Keratinocyte (primary cell): ENCODE results near the gene SLC8A1. TPM values are rescaled to one million over a fixed set of nuclear protein-coding genes. Genes with fewer than 3 reads are reported as not detected.

ENCODE experiments used
- DNase-seq: peaks from one replicate; pipeline ENCODE4 v3.0.0-alpha.2; 2011; ENCODE audit warnings: low read depth, missing footprints, low spot score
- FAIRE-seq: peaks from 2 replicates; lab custom pipeline; 2011; peaks lifted over from hg19 to GRCh38; lab: Jason Lieb, UNC
- H2AFZ ChIP-seq: 2 replicates; pipeline ENCODE4 v1.6.0; 2012; ENCODE audit warnings: low read length, control low read depth, inconsistent platforms; ENCODE audit not compliant: control insufficient read depth
- H3K27ac ChIP-seq: 2 replicates; pipeline ENCODE4 v1.5.1; 2011; ENCODE audit warnings: low read length; ENCODE audit not compliant: control insufficient read depth, insufficient read depth
- H3K27me3 ChIP-seq: 3 replicates; pipeline ENCODE4 v1.6.0; 2011; ENCODE audit warnings: low read length; ENCODE audit not compliant: control insufficient read depth, insufficient read depth; ENCODE audit errors: extremely low read depth
- H3K36me3 ChIP-seq, 2 experiments: 2 replicates in 1 of 2; 3 replicates in 1 of 2; pipeline ENCODE4 v1.5.1; 2011; ENCODE audit warnings: low read length in 2 of 2, mild to moderate bottlenecking in 1 of 2; ENCODE audit not compliant: control insufficient read depth in 2 of 2, insufficient read depth in 2 of 2; ENCODE audit errors: extremely low read depth in 1 of 2
- H3K4me1 ChIP-seq: 3 replicates; pipeline ENCODE4 v1.5.1; 2011; ENCODE audit warnings: low read length; ENCODE audit not compliant: control insufficient read depth, insufficient read depth; ENCODE audit errors: extremely low read depth
- H3K4me2 ChIP-seq: 3 replicates; pipeline ENCODE4 v1.6.0; 2011; ENCODE audit warnings: low read depth, low read length; ENCODE audit not compliant: control insufficient read depth, insufficient read depth; ENCODE audit errors: extremely low read depth
- H3K4me3 ChIP-seq, 3 experiments: fragments of 200-600 bp in 1 of 3; sonication (generic) in 1 of 3; 2 replicates in 2 of 3; 3 replicates in 1 of 3; pipeline ENCODE4 v1.5.1; 2011 to 2016; ENCODE audit warnings: low read length in 3 of 3, mild to moderate bottlenecking in 3 of 3, control low read depth in 2 of 3, inconsistent platforms in 1 of 3, low read depth in 1 of 3, mixed read lengths in 1 of 3, mixed run types in 1 of 3, moderate library complexity in 1 of 3; ENCODE audit not compliant: control insufficient read depth in 2 of 3, insufficient read depth in 2 of 3; ENCODE audit errors: extremely low read depth in 1 of 3
- H3K79me2 ChIP-seq: 2 replicates; pipeline ENCODE4 v1.6.0; 2012; ENCODE audit warnings: low read length; ENCODE audit not compliant: control insufficient read depth, insufficient read depth
- H3K9ac ChIP-seq: 3 replicates; pipeline ENCODE4 v1.6.0; 2011; ENCODE audit warnings: low read length; ENCODE audit not compliant: control insufficient read depth, insufficient read depth; ENCODE audit errors: extremely low read depth
- H3K9me1 ChIP-seq: 3 replicates; pipeline ENCODE4 v1.6.0; 2011; ENCODE audit warnings: low read length; ENCODE audit not compliant: control insufficient read depth, insufficient read depth; ENCODE audit errors: extremely low read depth
- H3K9me3 ChIP-seq: 2 replicates; pipeline ENCODE4 v1.5.1; 2012; ENCODE audit warnings: low read depth, low read length; ENCODE audit not compliant: control insufficient read depth
- H4K20me1 ChIP-seq: 3 replicates; pipeline ENCODE4 v1.6.0; 2011; ENCODE audit warnings: low read length; ENCODE audit not compliant: control insufficient read depth, insufficient read depth; ENCODE audit errors: extremely low read depth
- CTCF ChIP-seq, 3 experiments: IDR thresholded peaks in 1 of 3; conservative IDR thresholded peaks in 1 of 3; optimal IDR thresholded peaks in 1 of 3; 2 replicates in 2 of 3; 3 replicates in 1 of 3; pipeline versions ENCODE3 to v1.5.1; 2011; ENCODE audit warnings: low read length in 3 of 3, mild to moderate bottlenecking in 3 of 3, moderate library complexity in 2 of 3, control low read depth in 1 of 3, inconsistent platforms in 1 of 3; ENCODE audit not compliant: insufficient read depth in 2 of 3; ENCODE audit errors: extremely low read depth in 1 of 3
- EZH2 ChIP-seq: IDR thresholded peaks from one replicate; pipeline ENCODE4 v1.6.1; 2012; ENCODE audit warnings: inconsistent platforms, mild to moderate bottlenecking, low read length, moderate library complexity
- dilution Hi-C: fragments of 300-500 bp; cut with MboI; formaldehyde crosslinking; loops from one replicate; pipeline ENCODE4 v1.7.0; 2020; ENCODE audit warnings: low sequenced_read_pairs; ENCODE audit not compliant: extremely low pct_ligation_motif_present
- polyA plus RNA-seq, 5 experiments: library from polyadenylated mRNA; depleted of rRNA in 3 of 5; stranded (reverse) in 3 of 5; stranded (forward) in 1 of 5; unstranded in 1 of 5; fragments of >200 nt; gene quantifications; 1 replicate in 1 of 5; 2 replicates in 3 of 5; 3 replicates in 1 of 5; pipeline versions ENCODE4 v1.2.1 to v1.2.3, GENCODE V29; 2011 to 2012; ENCODE audit warnings: missing spikeins in 2 of 5, low read depth in 1 of 5, low replicate concordance in 1 of 5

The SLC8A1 gene
- polyA plus RNA-seq, 1 donor (not counting 4 experiments of a cell fraction or from before 2014, with no cell fraction given), result 2.7 TPM

- Histone ChIP-seq H3K79me2 (no peaks in the 10 kb centered on the region), H3K27me3 (no peaks in the 10 kb centered on the region), H3K27ac (no peak overlapping the region), H3K36me3 (no peaks in the 10 kb centered on the region), H3K9ac (peak overlapping the region; percentile 8), H4K20me1 (no peaks in the 10 kb centered on the region), H3K4me2 (peak overlapping the region; percentile 74), H3K9me1 (no peaks in the 10 kb centered on the region), H2AFZ (peak overlapping the region; percentile 91), H3K9me3 (no peaks in the 10 kb centered on the region), H3K4me1 (no peaks in the 10 kb centered on the region), H3K4me3 (peak overlapping the region; percentile 22 to 72 (median 60))
- dilution Hi-C loops, result no loop called here
- FAIRE-seq, result peak; percentile 61
- DNase-seq, result no peak
- TF ChIP-seq CTCF (optimal IDR thresholded peaks at IDR 0.05 in 1 of 3, IDR thresholded peaks at IDR 0.05 in 1 of 3, conservative IDR thresholded peaks at IDR 0.05 in 1 of 3; ENCODE audit: extremely low read depth in 1 of 3, insufficient read depth in 2 of 3, low read length in 3 of 3), result no peak
- no peak for TF ChIP-seq EZH2
These were observed 37.2 kb upstream of the SLC8A1 start for GRCh38 chr2:40488927-40489677.

GRCh38 chr2:40488101-40488601 is 36.3 kb upstream of the SLC8A1 start:
- H3K36me3 ChIP-seq, result no peaks in the 10 kb centered on the region
- peak overlapping the region; percentile 8 for H2AFZ ChIP-seq
- H3K9me1 ChIP-seq, result no peaks in the 10 kb centered on the region
- H3K27ac ChIP-seq, result no peak overlapping the region
- TF ChIP-seq CTCF (optimal IDR thresholded peaks at IDR 0.05 in 1 of 3, IDR thresholded peaks at IDR 0.05 in 1 of 3, conservative IDR thresholded peaks at IDR 0.05 in 1 of 3; ENCODE audit: extremely low read depth in 1 of 3, insufficient read depth in 2 of 3, low read length in 3 of 3) (peak in 2 of 3 experiments; percentile 31 to 39), EZH2 (no peak)
- H3K79me2 ChIP-seq, result no peaks in the 10 kb centered on the region
- dilution Hi-C loops, result no loop called here
- no peaks in the 10 kb centered on the region for H4K20me1 ChIP-seq
- H3K9ac ChIP-seq, result no peak overlapping the region
- no peak for DNase-seq
- H3K4me1 ChIP-seq, result no peaks in the 10 kb centered on the region
- no peak for FAIRE-seq
- no peak overlapping the region for H3K4me2 ChIP-seq
- H3K27me3 ChIP-seq, result no peaks in the 10 kb centered on the region
- no peak overlapping the region for H3K4me3 ChIP-seq
- H3K9me3 ChIP-seq, result no peaks in the 10 kb centered on the region
